Hematopoietic multipotent progenitor cell treated with erythropoietin and hydrocortisone succinate and interleukin-3 and kit ligand, for 6 days (in vitro differentiated cells): ENCODE measurements around the gene ZNF19.
A peak's percentile ranks its signal among the peaks of the same experiment; 100 is the strongest.

Experiments used
- DNase-seq: peaks from one replicate; pipeline ENCODE4 v3.0.0-alpha.2; 2015

The ZNF19 gene

GRCh38 chr16:71440669-71441347, 48.3 kb downstream of the ZNF19 start:
- DNase-seq, result peak; percentile 32

- no peak for DNase-seq
Measured at GRCh38 chr16:71439523-71439922, 49.6 kb downstream of the ZNF19 start.

GRCh38 chr16:71436473-71436872, 52.7 kb downstream of the ZNF19 start:
- DNase-seq, result no peak

GRCh38 chr16:71432906-71433305, 56.2 kb downstream of the ZNF19 start:
- no peak for DNase-seq

GRCh38 chr16:71431991-71432390, 57.1 kb downstream of the ZNF19 start:
- DNase-seq, result no peak

- DNase-seq, result no peak
Measured at GRCh38 chr16:71431176-71431575, 57.9 kb downstream of the ZNF19 start.

GRCh38 chr16:71430744-71431143, 58.4 kb downstream of the ZNF19 start:
- DNase-seq, result peak; percentile 79

GRCh38 chr16:71429581-71429980, 59.5 kb downstream of the ZNF19 start:
- no peak for DNase-seq

- no peak for DNase-seq
Measured at GRCh38 chr16:71428883-71429282, 60.2 kb downstream of the ZNF19 start.

GRCh38 chr16:71428385-71428784, 60.7 kb downstream of the ZNF19 start:
- no peak for DNase-seq

GRCh38 chr16:71426880-71427615, 62.1 kb downstream of the ZNF19 start:
- DNase-seq, result no peak

GRCh38 chr16:71426069-71426879, 62.9 kb downstream of the ZNF19 start:
- DNase-seq, result peak; percentile 74

GRCh38 chr16:71425746-71426068, 63.4 kb downstream of the ZNF19 start:
- no peak for DNase-seq

GRCh38 chr16:71424626-71425025, 64.5 kb downstream of the ZNF19 start:
- DNase-seq, result no peak

- no peak for DNase-seq
Measured at GRCh38 chr16:71423865-71424264, 65.3 kb downstream of the ZNF19 start.
